SHP77 (cell line): ENCODE data around the gene SGCG.
"Not testable (repeated sequence)": the region's sequence is repeated elsewhere in the genome, so short reads cannot be mapped to it uniquely, and the experiment has no call there.

Source experiments
- DNase-seq, 2 experiments: peaks; one replicate each; lab custom pipeline; 2025; lab: John Stamatoyannopoulos, UW

SGCG gene, protein sequence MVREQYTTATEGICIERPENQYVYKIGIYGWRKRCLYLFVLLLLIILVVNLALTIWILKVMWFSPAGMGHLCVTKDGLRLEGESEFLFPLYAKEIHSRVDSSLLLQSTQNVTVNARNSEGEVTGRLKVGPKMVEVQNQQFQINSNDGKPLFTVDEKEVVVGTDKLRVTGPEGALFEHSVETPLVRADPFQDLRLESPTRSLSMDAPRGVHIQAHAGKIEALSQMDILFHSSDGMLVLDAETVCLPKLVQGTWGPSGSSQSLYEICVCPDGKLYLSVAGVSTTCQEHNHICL

DNA sequence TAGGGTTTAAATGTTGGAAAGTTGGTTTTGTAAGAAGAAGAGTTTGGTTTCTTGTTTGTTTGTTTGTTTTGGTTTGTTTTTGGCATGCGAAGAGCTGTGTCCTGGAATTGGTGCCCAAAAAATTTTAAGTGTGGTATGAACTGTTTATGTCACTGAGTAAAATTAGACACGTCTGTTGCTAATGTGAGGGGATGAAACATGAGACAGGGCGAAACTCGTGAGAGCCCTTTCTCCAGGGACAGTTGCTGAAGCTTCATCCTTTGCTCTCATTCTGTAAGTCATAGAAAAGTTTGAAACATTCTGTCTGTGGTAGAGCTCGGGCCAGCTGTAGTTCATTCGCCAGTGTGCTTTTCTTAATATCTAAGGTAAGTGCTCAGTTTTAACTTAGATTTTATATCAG is at the start of gene SGCG:
SGCG (plus strand) TSS at position 269 of the 400 bp plus-strand sequence. CDS start 22,716 bp downstream, outside the sequence.
- no peak for DNase-seq

DNA sequence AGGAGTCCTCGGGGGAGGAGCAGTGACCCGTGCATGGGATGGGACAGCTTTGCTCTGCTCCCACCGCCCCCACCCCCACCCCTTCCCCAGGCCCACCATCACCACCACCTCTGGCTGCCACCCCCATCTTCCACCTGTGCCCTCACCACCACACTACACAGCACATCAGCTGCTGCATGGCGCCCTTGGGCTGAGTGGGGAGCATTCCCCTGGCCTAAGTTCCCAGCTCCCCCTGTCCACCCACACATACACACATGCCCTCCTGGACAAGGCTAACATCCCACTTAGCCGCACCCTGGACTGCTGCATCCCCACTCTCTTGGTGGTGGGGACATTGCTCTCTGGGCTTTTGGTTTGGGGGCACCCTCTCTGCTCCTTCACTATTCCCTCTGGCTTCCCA is 46.2 kb upstream of the SGCG start:
- no peak for DNase-seq

DNA sequence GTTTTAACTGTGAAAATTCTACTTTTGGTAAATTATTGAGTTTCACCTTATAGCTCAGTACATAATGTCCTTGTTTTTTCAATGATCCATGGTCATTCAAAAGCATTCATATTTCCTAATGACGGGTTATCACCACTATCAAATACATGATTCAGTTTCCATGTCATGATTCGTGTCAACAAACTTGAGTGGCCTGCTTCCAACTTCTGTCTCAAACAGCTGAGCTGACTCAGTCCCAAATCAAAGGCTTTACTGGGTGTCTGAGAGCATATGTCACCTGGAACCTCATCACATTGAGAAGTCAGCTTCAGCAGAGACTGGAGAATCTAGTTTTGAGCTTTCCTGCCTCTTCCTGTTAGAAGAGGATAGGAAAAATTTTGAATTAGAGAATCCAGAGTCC is 40.3 kb upstream of the SGCG start:
- DNase-seq = no peak

DNA sequence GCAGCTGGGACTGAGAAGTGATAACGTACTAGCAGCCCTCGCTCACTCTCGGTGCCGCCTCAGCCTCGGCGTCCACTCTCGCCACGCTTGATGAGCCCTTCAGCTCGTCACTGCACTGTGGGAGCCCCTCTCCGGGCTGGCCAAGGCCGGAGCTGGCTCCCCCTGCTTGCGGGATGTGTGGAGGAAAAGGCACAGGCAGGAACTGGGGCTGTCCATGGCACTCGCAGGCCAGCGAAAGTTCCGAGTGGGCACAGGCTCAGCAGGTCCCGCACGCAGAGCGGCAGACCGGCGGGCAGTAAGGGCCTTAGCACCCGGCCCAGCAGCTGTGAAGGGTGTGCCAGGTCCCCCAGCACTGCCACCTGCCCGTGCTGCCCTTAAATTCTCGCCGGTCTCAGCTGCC is 38.8 kb upstream of the SGCG start:
- no peak for DNase-seq

DNA sequence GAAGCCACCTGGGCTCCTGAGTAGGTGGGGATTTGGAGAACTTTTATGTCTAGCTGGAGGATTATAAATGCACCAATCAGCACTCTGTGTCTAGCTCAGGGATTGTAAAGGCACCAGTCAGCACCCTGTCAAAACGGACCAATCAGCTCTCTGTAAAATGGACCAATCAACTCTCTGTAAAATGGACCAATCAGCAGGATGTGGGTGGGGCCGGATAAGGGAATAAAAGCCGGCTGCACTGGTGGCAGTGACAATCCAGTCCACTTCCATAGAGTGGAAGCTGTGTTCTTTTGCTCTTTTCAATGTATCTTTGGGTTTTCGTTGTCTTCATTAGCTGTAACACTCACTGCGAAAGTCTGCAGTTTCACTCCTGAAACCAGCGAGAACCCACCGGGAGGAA is 38.2 kb upstream of the SGCG start:
- DNase-seq = not testable (repeated sequence)

DNA sequence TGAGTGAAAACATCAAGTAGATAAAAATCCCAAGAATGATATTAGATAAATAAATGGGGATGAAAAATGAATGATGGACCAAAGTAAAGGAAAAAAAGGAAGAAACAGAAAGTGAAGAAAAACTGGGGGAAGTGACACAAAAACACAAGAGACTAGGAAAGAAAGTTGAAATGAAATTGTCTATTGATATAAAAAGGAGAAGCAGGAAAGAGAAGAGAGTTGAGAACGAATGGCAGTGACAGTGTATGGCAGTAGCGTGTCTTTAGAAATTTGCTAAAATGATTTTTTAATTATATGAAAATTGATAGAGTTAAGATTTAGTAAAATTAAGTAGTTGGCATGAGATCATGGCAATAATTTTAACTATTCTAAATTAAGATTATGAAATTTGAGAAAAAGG is 36.3 kb upstream of the SGCG start:
- DNase-seq = no peak

DNA sequence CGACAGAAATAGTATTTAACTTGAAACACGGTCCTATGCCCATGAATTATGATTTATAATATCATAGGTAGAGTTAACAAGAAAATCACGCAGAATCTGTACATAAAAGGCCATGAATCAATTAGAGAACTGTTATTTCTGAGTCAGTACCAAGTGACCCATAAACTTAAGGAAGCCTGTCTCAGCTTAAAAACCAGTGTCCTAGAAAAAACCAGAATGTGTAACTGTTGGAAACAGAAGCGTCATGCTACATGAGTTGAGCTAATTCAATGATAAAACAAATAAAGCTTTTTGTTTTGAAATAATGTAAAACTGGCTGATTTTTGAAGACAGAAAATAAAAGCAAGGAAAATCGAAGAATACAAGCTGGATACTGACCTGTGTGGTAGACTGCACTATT is 34.8 kb upstream of the SGCG start:
- DNase-seq = no peak

DNA sequence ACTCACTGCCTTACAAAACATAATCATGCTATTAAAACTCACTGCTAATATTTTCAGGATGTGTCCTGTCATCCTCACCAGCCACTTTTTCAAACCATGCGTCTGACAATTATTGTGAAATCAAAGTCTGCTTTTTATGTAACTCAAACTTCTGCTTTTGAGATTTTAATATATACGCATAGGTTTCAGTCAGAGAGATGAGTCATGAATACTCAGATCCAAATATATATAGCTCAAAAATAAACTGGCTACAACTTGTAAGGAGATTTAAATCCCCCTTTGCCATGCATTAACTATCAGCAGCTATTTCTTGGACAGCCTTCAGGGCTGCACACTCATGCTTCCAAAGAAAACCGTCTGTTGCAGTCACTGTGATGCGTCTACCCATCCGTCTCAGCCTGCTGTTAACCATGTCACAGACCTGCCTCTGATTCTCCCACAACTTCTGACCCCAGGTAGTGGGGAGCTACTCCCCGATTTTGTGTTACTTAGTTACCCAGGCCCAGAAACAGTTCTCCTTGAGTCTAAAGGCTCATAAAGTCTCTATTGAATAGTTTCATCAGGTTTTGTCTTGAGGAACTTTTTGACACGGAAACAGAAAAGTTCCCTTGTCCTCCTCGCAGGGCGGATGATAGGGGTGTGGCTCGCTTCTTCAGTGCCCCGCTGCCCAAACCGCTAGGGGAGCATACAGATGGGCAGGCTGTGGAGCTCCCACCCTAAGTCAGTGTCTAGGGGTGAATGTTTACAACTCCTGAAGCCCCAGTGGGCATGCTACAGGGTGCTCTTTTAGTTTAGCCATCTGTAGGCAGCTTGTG is 33.8 kb upstream of the SGCG start:
- no peak for DNase-seq

DNA sequence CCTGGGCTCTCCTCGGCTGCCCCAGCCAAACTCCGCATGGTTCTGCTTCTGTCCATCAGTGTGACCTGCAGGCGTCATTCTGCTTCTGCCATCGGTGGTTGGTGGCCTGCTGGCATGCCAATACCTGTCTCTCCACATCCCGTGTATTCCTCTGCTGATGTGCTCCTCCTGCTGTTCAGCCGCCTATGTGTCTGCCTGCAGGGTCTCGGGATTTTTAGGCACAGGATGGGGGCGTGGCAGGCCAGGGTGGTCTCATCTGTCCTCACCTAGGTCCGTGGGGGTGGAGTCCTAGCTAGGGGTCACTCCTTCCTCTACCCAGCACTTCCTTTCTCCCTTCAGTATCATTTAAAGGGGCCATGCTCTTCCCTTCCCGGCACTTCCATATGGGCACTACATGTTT is 33.0 kb upstream of the SGCG start:
- no peak for DNase-seq

DNA sequence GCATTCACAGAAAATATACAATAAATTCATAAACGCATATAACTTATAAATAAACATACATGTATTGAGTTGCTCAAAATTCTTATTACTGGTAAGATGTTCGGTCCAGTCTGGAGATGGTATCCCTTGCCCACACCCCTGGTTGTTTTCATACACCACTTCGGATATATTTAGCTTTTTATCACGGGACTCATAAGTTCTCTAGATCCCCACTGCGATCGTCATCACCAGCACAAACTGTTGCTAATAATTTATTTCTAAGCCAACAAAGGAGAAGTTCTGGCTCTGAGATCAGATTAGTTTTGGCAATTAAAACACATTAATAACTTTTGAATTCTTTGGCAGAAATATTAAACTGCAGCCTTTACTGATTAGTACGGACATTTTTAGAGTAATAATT is 23.0 kb upstream of the SGCG start:
- no peak for DNase-seq

DNA sequence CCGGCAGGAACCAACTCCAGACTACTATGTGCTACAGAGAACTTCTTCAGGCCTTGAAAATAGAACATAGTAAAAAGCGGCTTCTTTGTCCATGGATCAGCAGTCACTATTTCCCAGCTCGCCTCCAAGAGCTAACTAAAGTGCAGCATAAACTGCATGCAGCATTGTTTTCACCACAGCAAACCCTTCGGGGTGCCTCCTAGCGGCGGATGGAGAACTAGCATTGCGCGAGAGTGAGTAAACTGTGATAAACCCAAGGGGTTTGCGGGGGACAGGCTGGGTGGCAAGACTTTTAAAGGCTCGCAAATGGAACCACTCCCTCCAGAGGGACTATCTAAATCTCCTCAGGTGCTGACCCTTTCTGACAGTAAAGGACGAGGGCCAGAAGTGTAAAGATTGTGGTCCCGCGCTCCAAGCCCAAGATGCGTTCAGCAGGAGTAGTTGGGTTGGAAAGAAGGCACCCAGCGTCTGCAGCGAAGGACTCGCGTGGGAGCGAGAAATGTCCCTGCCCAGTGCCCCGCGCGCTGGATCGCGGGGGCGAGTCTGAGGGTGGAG is 21.5 kb upstream of the SGCG start:
- DNase-seq = no peak

DNA sequence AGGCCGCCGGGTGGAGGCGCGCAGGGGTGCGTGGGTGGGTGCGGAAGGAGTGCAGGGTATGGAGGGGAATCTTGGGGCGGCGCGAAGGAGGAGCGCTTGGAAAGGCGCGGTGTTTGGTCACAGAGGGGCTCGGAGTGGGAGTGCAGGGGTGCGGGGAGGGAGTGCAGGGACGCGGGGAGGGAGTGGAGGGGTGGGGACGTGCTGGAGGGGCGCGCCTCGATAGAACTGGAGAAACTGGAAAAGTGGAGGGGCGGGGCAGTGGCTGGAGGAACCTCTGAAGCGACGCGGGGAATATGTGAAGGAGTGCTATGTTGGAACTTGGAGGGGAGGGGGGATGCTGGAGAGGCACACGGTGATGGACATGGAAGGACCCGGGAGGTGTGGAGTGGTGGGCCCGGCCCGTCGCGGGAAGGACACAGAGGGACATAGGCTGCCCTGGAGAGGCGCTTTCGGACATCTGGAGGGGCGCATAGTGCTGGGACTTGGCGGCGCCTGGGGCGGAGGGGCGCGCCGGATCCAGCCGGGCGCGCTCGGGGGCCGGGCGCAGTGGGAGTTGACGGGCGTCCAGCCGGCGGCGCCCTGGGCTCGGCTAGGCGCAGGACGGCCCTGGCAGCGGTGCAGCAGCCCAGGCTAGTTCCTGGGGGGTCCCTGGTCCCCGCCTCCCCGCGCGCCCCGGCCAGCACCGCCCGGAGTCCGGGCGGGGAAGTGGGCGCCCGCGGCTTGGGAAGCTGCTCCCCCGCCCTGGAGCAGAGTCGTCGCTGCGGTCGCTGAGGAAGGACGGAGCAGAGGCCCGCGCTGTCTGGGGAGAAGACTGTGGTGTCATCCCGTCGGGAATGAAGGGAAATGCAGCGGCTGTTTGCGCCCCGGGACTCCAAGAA is 20.8 kb upstream of the SGCG start:
- no peak for DNase-seq

DNA sequence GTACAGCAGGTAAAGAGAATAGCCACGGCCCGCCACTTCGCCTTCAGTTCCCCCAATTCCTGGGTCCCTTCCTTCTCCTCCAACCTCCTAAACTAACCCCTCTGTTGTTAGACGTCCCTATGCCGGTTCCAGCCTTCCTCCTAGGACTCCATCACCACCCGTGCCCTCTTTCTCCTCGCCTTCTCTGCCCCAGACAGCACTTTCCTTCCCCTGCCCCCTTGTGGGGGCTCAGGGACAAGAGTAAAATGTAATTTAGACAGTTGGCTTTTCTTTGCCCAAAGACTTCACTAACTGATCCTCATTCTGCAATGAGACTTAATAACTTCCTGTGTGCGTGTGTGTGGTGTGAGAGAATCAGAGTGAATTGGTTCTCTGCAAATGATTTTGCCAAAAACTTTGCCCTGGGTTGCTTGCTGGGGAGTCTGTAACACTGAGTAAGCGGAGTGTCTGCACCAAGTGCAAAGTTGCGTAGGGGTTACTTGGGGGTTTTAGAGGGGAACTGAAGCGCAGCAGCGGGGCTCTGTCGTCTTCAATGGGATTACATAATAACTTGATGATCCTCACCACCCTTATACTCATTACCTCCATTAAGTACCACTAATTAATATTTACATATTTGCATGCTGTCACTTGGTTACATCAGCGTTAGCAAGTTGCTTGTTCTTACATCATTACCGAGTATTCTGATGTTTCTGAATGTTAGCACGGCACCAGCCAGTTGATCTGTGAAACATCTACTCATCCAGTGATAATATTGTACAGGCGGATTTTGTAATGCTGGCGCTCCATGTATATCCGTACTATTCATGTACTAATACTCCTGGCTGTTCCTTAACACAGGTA is 19.9 kb upstream of the SGCG start:
- no peak for DNase-seq

DNA sequence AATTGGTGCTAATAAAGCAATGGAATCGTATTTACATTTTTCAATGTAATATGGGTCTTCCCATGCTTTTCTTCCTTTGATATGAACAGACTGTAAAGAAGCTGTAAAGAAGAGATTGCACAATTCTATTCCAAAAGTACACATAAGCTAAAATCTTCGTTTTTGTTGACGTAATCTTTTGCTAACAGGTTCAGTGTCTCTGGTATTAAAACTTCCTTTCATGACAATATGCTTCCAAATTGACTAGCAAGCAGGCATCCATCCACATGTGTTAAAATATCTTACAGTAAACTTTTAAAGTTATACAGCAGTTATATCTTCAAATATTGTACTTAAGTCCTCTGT is 19.3 kb upstream of the SGCG start:
- no peak for DNase-seq

DNA sequence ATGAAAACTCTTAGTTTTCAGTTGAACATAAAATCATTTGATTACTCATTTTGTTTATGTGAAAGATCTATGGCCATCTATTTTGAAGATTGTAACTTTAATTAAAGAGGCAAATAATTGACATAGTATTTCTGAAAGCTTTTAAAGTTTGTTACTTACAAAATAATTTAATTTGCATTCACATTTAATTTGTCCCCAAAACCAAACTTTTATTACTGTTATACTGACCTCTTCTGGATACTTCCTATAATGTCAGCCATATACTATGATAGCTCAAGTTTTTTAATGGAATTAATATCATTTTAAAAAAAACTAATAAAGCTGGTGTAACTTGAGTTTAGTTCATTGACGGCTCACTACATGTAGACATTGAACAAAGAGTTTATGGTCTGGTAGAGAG is 4.9 kb upstream of the SGCG start:
- no peak for DNase-seq

DNA sequence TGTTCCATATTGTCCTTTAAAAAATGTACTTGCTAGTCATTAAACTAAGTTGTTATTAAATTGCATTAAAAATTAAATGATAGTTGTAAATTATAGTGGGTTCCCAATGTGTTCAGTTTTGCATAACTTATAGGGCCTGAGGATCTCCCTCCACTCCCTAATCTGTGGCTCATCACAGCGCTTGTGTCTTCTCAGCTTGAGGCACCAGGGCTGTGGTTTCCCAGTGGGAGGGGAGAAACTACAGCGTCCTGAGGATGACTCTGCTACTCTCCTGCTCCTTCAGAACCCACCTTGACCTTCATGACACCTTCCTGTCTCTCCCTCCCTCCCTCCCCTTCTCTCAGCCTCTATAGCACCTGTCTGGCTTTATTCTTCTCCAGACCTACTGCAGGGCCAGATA is 1.4 kb downstream of the SGCG start:
- DNase-seq = no peak

DNA sequence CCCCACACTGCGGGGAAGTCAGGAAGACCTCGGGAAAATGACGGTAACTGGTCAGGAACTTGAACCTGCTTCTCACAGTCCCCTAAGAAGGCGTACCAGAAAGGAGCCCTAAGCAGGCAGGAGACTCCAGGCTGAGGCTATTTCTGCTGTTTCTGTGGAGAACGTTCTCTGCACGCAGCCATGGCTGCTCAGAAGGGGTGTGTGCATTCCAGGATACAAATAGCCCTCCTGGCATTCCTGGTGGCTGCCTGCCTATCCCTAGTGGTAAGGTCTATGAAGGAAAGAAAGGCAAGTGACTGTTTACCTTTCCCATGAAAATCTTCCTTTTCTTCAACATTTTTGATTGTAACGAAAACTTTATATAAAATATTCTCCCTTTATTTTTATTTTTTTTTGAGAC is 2.5 kb downstream of the SGCG start:
- no peak for DNase-seq

DNA sequence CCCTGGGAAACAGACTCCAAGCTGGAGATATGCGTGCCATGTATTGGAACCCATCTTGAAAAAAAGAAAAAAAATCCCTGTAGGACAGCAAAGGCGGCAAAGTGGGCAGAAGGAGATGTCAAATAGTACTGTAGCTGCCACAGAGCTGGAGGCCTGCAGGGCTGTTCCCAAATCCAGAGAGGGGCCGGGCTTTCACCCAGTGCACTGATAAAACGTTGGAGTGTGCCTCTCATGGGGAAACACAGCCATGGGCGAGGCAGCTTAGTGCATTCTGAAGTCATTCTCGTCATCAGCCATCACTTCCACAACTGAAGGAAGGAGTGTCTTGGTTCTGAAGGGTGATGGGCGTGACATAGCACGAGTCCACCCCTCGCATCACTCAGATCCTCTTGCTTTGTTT is 4.8 kb downstream of the SGCG start:
- DNase-seq = no peak

DNA sequence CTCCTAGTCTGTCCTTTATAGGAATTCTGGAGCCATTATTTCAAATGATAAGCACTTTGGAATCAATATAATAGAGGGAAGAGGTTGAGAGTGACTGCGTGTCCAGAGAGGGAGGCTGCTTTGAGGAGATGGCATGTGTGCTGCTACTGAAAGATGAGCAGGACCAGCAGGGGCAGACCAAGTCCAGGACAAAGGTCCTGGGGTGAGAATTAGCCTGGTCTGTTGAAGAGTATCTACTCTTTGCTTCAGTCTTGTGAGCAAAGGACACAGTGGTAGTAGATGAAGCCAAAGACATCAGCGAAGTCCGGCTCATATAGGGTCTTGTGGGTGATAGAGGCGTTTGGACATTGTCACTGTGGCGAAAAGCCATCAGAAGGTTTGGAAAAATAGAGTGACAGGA is 21.1 kb downstream of the SGCG start:
- no peak for DNase-seq

DNA sequence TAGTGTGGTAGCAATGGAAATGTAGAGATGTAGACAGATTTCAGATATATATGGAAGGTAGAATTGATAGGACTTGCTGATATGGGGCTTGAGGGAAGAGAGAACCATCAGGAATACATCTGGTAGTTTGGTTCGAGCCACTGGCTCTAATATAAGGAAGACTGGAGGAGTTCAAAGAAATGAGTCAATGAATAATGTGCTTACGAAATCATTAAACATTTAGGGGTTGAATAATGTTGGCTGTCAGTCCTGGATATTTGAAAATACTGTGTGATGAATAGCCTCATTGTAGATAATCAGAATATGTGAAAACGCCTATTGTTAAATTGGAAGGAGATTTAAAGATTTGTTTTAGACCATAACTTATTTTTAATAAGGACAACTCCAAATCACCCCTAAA is 21.6 kb downstream of the SGCG start:
- no peak for DNase-seq

DNA sequence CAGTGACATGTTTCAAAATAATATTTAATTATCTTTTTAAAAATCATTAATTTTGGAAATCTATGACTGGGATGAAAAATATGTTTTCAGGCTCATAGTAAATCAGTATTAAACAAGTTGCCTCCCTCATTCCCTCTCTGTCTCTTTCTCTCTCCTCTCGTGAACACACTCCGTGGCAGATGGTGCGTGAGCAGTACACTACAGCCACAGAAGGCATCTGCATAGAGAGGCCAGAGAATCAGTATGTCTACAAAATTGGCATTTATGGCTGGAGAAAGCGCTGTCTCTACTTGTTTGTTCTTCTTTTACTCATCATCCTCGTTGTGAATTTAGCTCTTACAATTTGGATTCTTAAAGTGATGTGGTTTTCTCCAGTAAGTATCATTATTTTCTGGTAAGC is 22.7 kb downstream of the SGCG start:
- DNase-seq = no peak

DNA sequence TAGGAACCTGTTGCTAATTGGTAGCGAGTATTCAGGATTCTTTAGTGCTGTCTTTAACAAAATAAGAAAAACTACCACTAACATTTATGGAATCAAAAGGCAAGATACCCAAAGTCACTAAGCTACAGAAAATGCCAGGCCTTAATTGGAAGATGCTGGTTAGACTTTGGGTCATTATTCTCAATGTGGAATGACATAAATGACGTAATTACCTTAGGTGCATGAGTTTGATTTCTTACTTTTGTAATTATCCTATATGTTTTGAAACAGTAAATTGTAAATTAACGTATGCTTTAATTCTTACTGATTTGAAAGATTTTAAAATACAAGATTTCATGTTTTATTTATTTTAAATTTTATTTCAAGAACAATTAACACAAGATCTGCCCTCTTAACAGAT is 25.0 kb downstream of the SGCG start:
- no peak for DNase-seq
